ENCODE results near the gene KIF18B.

- TF ChIP-seq CTCF (IDR thresholded peaks at IDR 0.05) (no peak), EP300 (IDR thresholded peaks at IDR 0.05) (no peak)
Observed at GRCh38 chr17:44969144-44969780, 21.7 kb upstream of the KIF18B start.
